Body of pancreas (tissue), 4 donors: ENCODE data around the gene CYTIP.

Experiments
- CTCF ChIP-seq, 7 experiments: fragments of 450-650 bp in 4 of 7; fragments of 200-600 bp in 3 of 7; sonication (generic) in 3 of 7; IDR thresholded peaks; one replicate each; pipeline ENCODE4 v1.5.1; 2016 to 2019; ENCODE audit warnings: antibody characterized with exemption in 7 of 7
- POLR2A ChIP-seq, 3 donors: fragments of 450-650 bp; IDR thresholded peaks; one replicate each; pipeline ENCODE4 v1.6.1; 2016; ENCODE audit warnings: antibody characterized with exemption in 3 of 3, mild to moderate bottlenecking in 2 of 3

- TF ChIP-seq CTCF (IDR thresholded peaks at IDR 0.05) = no peak
- no peak for TF ChIP-seq POLR2A (IDR thresholded peaks at IDR 0.05)
Observed at GRCh38 chr2:157424374-157424773, 19.5 kb downstream of the CYTIP start.
